DMS79 (cell line): ENCODE results near the gene ZMYND8.

ENCODE experiments used
- DNase-seq: peaks from one replicate; lab custom pipeline; 2025; lab: John Stamatoyannopoulos, UW

ZMYND8 gene

GRCh38 chr20:47332381-47333206 lies 23.9 kb downstream of the ZMYND8 start:
- no peak for DNase-seq

GRCh38 chr20:47330933-47331708 lies 25.4 kb downstream of the ZMYND8 start:
- no peak for DNase-seq

GRCh38 chr20:47330071-47330470 lies 26.4 kb downstream of the ZMYND8 start:
- no peak for DNase-seq

GRCh38 chr20:47328129-47328528 lies 28.4 kb downstream of the ZMYND8 start:
- DNase-seq = no peak

GRCh38 chr20:47327711-47328110 lies 28.8 kb downstream of the ZMYND8 start:
- DNase-seq = no peak

GRCh38 chr20:47326658-47327268 lies 29.7 kb downstream of the ZMYND8 start:
- DNase-seq = no peak

- no peak for DNase-seq
These were observed 31.3 kb downstream of the ZMYND8 start for GRCh38 chr20:47325242-47325641.

GRCh38 chr20:47320990-47321805 lies 35.3 kb downstream of the ZMYND8 start:
- DNase-seq = no peak

GRCh38 chr20:47319517-47320252 lies 36.8 kb downstream of the ZMYND8 start:
- DNase-seq = peak; percentile 83

- peak; percentile 54 for DNase-seq
These were observed 37.6 kb downstream of the ZMYND8 start for GRCh38 chr20:47318586-47319516.

GRCh38 chr20:47318027-47318585 lies 38.4 kb downstream of the ZMYND8 start:
- DNase-seq = no peak

GRCh38 chr20:47317127-47317895 lies 39.2 kb downstream of the ZMYND8 start:
- no peak for DNase-seq

GRCh38 chr20:47316776-47317126 lies 39.7 kb downstream of the ZMYND8 start:
- no peak for DNase-seq

GRCh38 chr20:47315339-47316056 lies 41.0 kb downstream of the ZMYND8 start:
- no peak for DNase-seq

- no peak for DNase-seq
These were observed 41.7 kb downstream of the ZMYND8 start for GRCh38 chr20:47314647-47315338.

- DNase-seq = no peak
These were observed 44.4 kb downstream of the ZMYND8 start for GRCh38 chr20:47311967-47312681.

- no peak for DNase-seq
These were observed 45.3 kb downstream of the ZMYND8 start for GRCh38 chr20:47311211-47311610.
